SH-SY5Y (cell line): ENCODE data around the gene TTI1.

Source experiments
- GATA2 ChIP-seq: IDR thresholded peaks from 2 replicates; pipeline ENCODE4 v1.6.1; 2011; ENCODE audit warnings: mild to moderate bottlenecking, low read depth, low read length
- GATA3 ChIP-seq: IDR thresholded peaks from 2 replicates; pipeline ENCODE4 v1.6.1; 2011; ENCODE audit warnings: low read depth, mild to moderate bottlenecking, low read length, moderate library complexity

The TTI1 gene

GRCh38 chr20:38033330-38034107 lies at the start of gene TTI1, which contains the start of gene RPRD1B:
TSS of gene TTI1 (minus strand) at chr20:38033456. CDS start at chr20:38013816, 19,640 bp downstream.
TSS of gene RPRD1B (plus strand) at chr20:38033746. CDS start at chr20:38033948, 202 bp downstream.
- 0 out of 2 replicates have a peak, but pooled peaks have one; percentile 11 for TF ChIP-seq GATA2
- no peak for TF ChIP-seq GATA3

- TF ChIP-seq GATA2 (no peak), GATA3 (no peak)
Measured at GRCh38 chr20:38082894-38083293, 49.6 kb upstream of the TTI1 start.

GRCh38 chr20:38081575-38081974 lies 48.3 kb upstream of the TTI1 start:
- no peak for TF ChIP-seq GATA2
- no peak for TF ChIP-seq GATA3

- TF ChIP-seq GATA3 (no peak), GATA2 (no peak)
Measured at GRCh38 chr20:38079353-38079752, 46.1 kb upstream of the TTI1 start.

- no peak for TF ChIP-seq GATA2
- TF ChIP-seq GATA3 = no peak
Measured at GRCh38 chr20:38078084-38078483, 44.8 kb upstream of the TTI1 start.

GRCh38 chr20:38076548-38076947 lies 43.3 kb upstream of the TTI1 start:
- TF ChIP-seq GATA3 (no peak), GATA2 (no peak)

- TF ChIP-seq GATA3 (no peak), GATA2 (no peak)
Measured at GRCh38 chr20:38075161-38075998, 42.1 kb upstream of the TTI1 start.

- TF ChIP-seq GATA2 = no peak
- TF ChIP-seq GATA3 = no peak
Measured at GRCh38 chr20:38073307-38074071, 40.2 kb upstream of the TTI1 start.

GRCh38 chr20:38072898-38073297 lies 39.6 kb upstream of the TTI1 start:
- TF ChIP-seq GATA2 (no peak), GATA3 (no peak)

- TF ChIP-seq GATA3 (peak; percentile 96), GATA2 (peak; percentile 98)
Measured at GRCh38 chr20:38067717-38068365, 34.6 kb upstream of the TTI1 start.

GRCh38 chr20:38066969-38067716 lies 33.9 kb upstream of the TTI1 start:
- TF ChIP-seq GATA3 (no peak), GATA2 (no peak)

GRCh38 chr20:38065764-38066375 lies 32.6 kb upstream of the TTI1 start:
- TF ChIP-seq GATA2 (no peak), GATA3 (no peak)

- TF ChIP-seq GATA3 = no peak
- TF ChIP-seq GATA2 = no peak
Measured at GRCh38 chr20:38063911-38064530, 30.8 kb upstream of the TTI1 start.
